ENCODE results near the gene PTPRD.

DNA sequence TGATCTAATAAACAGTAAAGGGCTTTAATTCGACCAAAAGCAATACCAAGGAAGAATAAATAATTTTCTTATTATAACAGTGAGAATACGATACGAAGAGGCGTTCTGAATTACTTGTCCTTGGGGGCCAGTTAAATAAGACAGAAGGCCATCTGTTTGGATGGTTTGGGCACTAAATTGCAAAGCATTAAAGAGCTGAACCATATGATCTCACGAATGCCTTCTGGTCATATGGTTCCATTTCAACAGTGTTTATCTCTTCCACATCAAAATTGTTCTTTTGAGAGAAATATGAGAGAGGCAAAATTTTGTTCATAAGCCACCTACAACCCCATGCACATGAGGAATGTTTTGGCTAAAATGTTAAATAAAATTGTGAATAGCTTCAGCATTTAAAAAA is 605.4 kb downstream of the PTPRD start:
- no peak for TF ChIP-seq EZH2phosphoT487 (IDR thresholded peaks at IDR 0.05; ENCODE audit: borderline replicate concordance, low read length)
- TF ChIP-seq, protein P1, sequence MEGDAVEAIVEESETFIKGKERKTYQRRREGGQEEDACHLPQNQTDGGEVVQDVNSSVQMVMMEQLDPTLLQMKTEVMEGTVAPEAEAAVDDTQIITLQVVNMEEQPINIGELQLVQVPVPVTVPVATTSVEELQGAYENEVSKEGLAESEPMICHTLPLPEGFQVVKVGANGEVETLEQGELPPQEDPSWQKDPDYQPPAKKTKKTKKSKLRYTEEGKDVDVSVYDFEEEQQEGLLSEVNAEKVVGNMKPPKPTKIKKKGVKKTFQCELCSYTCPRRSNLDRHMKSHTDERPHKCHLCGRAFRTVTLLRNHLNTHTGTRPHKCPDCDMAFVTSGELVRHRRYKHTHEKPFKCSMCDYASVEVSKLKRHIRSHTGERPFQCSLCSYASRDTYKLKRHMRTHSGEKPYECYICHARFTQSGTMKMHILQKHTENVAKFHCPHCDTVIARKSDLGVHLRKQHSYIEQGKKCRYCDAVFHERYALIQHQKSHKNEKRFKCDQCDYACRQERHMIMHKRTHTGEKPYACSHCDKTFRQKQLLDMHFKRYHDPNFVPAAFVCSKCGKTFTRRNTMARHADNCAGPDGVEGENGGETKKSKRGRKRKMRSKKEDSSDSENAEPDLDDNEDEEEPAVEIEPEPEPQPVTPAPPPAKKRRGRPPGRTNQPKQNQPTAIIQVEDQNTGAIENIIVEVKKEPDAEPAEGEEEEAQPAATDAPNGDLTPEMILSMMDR (IDR thresholded peaks at IDR 0.05; ENCODE audit: low read depth, low read length, poor library complexity, severe bottlenecking): no peak

Measured in DOHH2 (cell line).